ENCODE data around the gene PTPRQ.
"Not testable (repeated sequence)": the region's sequence is repeated elsewhere in the genome, so short reads cannot be mapped to it uniquely, and the experiment has no call there.

Gene PTPRQ

GRCh38 chr12:80443974-80444666 lies at the start of gene PTPRQ:
PTPRQ (plus strand) TSS chr12:80444235; CDS start chr12:80444346, 111 bp downstream.
- DNase-seq (ENCODE audit: low spot score): no peak

GRCh38 chr12:80400571-80400991 lies 43.5 kb upstream of the PTPRQ start:
- no peak for DNase-seq (ENCODE audit: low spot score)

GRCh38 chr12:80401191-80401590 lies 42.8 kb upstream of the PTPRQ start:
- DNase-seq (ENCODE audit: low spot score): no peak

- DNase-seq (ENCODE audit: low spot score): no peak
These were observed 39.4 kb upstream of the PTPRQ start for GRCh38 chr12:80404629-80405028.

- DNase-seq (ENCODE audit: low spot score): no peak
These were observed 37.8 kb upstream of the PTPRQ start for GRCh38 chr12:80406253-80406652.

GRCh38 chr12:80411787-80412186 lies 32.2 kb upstream of the PTPRQ start:
- no peak for DNase-seq (ENCODE audit: low spot score)

GRCh38 chr12:80412343-80412953 lies 31.6 kb upstream of the PTPRQ start:
- peak; percentile 36 for DNase-seq (ENCODE audit: low spot score)

- no peak for DNase-seq (ENCODE audit: low spot score)
These were observed 30.6 kb upstream of the PTPRQ start for GRCh38 chr12:80413462-80413861.

- DNase-seq (ENCODE audit: low spot score): no peak
These were observed 28.6 kb upstream of the PTPRQ start for GRCh38 chr12:80415466-80415865.

- DNase-seq (ENCODE audit: low spot score): no peak
These were observed 24.4 kb upstream of the PTPRQ start for GRCh38 chr12:80419644-80420043.

GRCh38 chr12:80420075-80420474 lies 24.0 kb upstream of the PTPRQ start:
- DNase-seq (ENCODE audit: low spot score): no peak

- DNase-seq (ENCODE audit: low spot score): no peak
These were observed 21.5 kb upstream of the PTPRQ start for GRCh38 chr12:80422550-80422949.

GRCh38 chr12:80432061-80432460 lies 12.0 kb upstream of the PTPRQ start:
- no peak for DNase-seq (ENCODE audit: low spot score)

- no peak for DNase-seq (ENCODE audit: low spot score)
These were observed 2.1 kb upstream of the PTPRQ start for GRCh38 chr12:80441921-80442320.

GRCh38 chr12:80442426-80443222 lies 1.4 kb upstream of the PTPRQ start:
- DNase-seq (ENCODE audit: low spot score): peak; percentile 28

- no peak for DNase-seq (ENCODE audit: low spot score)
These were observed 1.2 kb downstream of the PTPRQ start for GRCh38 chr12:80445083-80445793.

GRCh38 chr12:80456513-80456912 lies 12.5 kb downstream of the PTPRQ start:
- no peak for DNase-seq (ENCODE audit: low spot score)

- DNase-seq (ENCODE audit: low spot score): no peak
These were observed 16.9 kb downstream of the PTPRQ start for GRCh38 chr12:80460972-80461371.

- not testable (repeated sequence) for DNase-seq (ENCODE audit: low spot score)
These were observed 17.8 kb downstream of the PTPRQ start for GRCh38 chr12:80461851-80462250.

GRCh38 chr12:80469681-80470080 lies 25.6 kb downstream of the PTPRQ start:
- DNase-seq (ENCODE audit: low spot score): no peak

GRCh38 chr12:80470403-80470802 lies 26.4 kb downstream of the PTPRQ start:
- DNase-seq (ENCODE audit: low spot score): no peak

GRCh38 chr12:80472236-80472635 lies 28.2 kb downstream of the PTPRQ start:
- DNase-seq (ENCODE audit: low spot score): no peak

Measured in HuH-7.5 (cell line).